SH-SY5Y (cell line): Measurements from ENCODE around the gene MYLK.

Source experiments
- GATA2 ChIP-seq: IDR thresholded peaks from 2 replicates; pipeline ENCODE4 v1.6.1; 2011; ENCODE audit warnings: mild to moderate bottlenecking, low read depth, low read length
- GATA3 ChIP-seq: IDR thresholded peaks from 2 replicates; pipeline ENCODE4 v1.6.1; 2011; ENCODE audit warnings: low read depth, mild to moderate bottlenecking, low read length, moderate library complexity

DNA sequence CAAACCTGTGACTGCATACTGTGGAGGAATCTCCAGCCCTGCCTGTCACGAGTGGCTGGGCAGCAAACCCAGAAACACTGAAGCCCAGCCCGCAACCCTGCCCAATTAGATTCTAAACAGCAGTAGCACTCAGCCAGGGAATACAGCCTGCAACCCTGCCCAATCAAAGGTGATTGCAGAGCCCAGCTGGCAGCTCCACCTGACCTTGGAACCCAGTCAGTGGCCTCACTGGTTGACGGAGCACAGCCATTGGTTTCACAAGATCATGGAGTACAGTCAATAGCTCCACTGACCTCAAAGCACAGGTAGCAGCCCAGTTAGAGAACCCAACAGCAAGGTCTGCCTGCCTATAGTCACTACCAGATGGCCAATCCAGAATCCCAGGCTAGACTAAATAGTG lies 35.2 kb upstream of the MYLK start:
- TF ChIP-seq GATA2: no peak
- TF ChIP-seq GATA3: no peak
